ENCODE results near the gene AFMID. TPM values are rescaled to one million over a fixed set of nuclear protein-coding genes. Genes with fewer than 3 reads are reported as not detected.
"Not testable (repeated sequence)": the region's sequence is repeated elsewhere in the genome, so short reads cannot be mapped to it uniquely, and the experiment has no call there.

Gene AFMID
- polyA plus RNA-seq, 4 donors, result 53.9 to 66.7 (median 62.2) TPM

- no peak for DNase-seq (ENCODE audit: low read depth in 4 of 4, low spot score in 3 of 4)
Observed at GRCh38 chr17:78219396-78220150, 32.4 kb downstream of the AFMID start.

DNA sequence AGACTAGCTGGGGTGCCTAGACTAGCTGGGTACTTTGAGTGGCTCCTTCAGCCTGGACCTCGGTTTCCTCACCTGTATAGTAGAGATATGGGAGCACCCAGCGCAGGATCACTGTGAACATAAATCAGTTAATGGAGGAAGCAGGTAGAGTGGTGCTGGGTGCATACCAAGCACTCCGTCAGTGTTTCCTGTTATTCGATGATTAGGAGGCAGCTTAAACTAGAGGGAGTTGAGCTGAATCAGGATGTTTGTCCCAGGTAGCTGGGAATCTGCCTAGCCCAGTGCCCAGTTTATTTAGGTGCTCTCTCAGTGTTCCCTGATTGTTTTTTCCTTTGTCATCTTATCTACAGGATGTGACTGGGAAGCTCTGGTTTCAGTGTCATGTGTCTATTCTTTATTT, 35.9 kb downstream of the AFMID start:
- no peak for DNase-seq (ENCODE audit: low read depth in 4 of 4, low spot score in 3 of 4)

- DNase-seq (ENCODE audit: low read depth in 4 of 4, low spot score in 3 of 4), result no peak
Observed at GRCh38 chr17:78223765-78224164, 36.6 kb downstream of the AFMID start.

GRCh38 chr17:78224231-78225087, 37.3 kb downstream of the AFMID start:
- no peak for DNase-seq (ENCODE audit: low read depth in 4 of 4, low spot score in 3 of 4)

DNA sequence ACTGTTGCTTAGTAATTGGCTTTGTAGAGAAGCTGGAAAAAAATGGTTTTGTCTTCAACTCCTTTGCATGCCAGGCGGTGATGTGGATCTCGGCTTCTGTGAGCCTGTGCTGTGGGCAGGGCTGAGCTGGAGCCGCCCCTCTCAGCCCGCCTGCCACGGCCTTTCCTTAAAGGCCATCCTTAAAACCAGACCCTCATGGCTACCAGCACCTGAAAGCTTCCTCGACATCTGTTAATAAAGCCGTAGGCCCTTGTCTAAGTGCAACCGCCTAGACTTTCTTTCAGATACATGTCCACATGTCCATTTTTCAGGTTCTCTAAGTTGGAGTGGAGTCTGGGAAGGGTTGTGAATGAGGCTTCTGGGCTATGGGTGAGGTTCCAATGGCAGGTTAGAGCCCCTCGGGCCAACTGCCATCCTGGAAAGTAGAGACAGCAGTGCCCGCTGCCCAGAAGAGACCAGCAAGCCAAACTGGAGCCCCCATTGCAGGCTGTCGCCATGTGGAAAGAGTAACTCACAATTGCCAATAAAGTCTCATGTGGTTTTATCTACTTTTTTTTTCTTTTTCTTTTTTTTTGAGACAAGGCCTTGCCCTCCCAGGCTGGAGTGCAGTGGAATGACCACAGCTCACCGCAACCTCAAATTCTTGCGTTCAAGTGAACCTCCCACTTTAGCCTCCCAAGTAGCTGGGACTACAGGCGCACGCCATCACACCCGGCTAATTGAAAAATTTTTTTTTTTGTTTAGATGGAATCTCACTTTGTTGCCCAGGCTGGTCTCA, 38.1 kb downstream of the AFMID start:
- DNase-seq (ENCODE audit: low read depth in 4 of 4, low spot score in 3 of 4), result no peak

DNA sequence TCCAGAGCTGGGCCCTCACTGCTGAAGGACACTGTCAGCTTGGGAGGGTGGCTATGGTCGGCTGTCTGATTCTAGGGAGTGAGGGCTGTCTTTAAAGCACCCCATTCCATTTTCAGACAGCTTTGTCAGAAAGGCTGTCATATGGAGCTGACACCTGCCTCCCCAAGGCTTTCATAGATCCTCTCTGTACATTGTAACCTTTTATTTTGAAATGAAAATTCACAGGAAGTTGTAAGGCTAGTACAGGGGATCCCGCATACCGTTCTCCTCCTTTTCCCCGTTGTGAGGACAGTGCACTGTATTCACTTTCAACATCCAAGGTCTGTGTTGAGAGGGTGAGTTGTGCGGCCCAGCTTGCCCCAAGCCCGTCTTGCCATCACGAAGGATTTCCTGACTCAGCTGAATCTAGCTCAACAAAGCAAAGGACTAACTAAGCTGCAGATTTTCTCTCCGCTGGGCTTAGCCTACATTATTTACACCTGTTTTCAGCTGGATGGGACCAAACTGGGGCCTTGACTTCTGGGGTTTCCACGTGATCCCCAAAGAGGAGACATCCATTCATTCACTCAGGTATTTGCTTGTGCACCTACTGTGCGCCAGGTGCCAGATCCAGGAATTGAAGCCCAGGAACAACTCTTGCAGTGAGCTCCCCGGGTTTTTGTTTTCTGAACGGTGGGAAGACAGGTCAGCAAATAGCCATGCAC, 39.0 kb downstream of the AFMID start:
- no peak for DNase-seq (ENCODE audit: low read depth in 4 of 4, low spot score in 3 of 4)

DNA sequence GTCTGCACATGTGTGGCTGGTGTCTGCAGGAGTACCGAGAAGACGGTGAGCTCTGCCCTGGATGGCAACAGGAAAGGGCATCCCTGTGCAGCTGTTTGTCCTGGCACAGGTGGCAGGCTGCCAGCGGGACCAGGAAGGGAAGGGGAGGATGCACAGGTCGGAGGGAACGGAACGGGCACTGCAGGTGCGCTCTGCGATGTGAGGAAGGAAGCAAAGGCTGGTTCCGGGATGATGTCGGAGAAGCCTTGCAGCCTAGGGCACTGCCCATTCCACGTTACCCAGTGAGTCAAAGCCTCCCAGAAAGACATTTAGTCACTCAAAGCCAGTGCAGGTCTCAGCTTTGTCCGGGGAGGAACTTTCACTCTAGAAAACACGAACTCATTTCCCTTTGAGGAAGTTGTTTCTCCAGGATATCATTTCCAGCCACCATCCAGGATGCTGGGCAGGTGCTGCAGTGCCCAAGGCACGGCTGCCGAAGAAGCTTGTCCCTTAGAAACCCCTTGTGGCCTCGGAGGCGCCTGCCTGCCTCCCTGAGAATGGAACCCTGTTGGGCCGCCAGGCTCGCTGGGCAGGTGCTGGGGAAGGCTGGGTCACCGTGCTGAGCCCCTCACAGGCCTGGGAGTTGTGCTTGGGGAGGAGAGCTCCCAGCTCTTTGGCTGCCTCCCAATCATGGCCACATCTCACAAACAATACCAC, 39.7 kb downstream of the AFMID start:
- no peak for DNase-seq (ENCODE audit: low read depth in 4 of 4, low spot score in 3 of 4)

- no peak for DNase-seq (ENCODE audit: low read depth in 4 of 4, low spot score in 3 of 4)
Observed at GRCh38 chr17:78227455-78227916, 40.3 kb downstream of the AFMID start.

- DNase-seq (ENCODE audit: low read depth in 4 of 4, low spot score in 3 of 4), result no peak
Observed at GRCh38 chr17:78228176-78228575, 41.0 kb downstream of the AFMID start.

GRCh38 chr17:78230252-78230962, 43.2 kb downstream of the AFMID start:
- no peak for DNase-seq (ENCODE audit: low read depth in 4 of 4, low spot score in 3 of 4)

- no peak for DNase-seq (ENCODE audit: low read depth in 4 of 4, low spot score in 3 of 4)
Observed at GRCh38 chr17:78230996-78231935, 44.1 kb downstream of the AFMID start, which contains the start of gene TMEM235. TMEM235 (plus strand) TSS chr17:78231631; CDS start chr17:78232024, 393 bp downstream.

DNA sequence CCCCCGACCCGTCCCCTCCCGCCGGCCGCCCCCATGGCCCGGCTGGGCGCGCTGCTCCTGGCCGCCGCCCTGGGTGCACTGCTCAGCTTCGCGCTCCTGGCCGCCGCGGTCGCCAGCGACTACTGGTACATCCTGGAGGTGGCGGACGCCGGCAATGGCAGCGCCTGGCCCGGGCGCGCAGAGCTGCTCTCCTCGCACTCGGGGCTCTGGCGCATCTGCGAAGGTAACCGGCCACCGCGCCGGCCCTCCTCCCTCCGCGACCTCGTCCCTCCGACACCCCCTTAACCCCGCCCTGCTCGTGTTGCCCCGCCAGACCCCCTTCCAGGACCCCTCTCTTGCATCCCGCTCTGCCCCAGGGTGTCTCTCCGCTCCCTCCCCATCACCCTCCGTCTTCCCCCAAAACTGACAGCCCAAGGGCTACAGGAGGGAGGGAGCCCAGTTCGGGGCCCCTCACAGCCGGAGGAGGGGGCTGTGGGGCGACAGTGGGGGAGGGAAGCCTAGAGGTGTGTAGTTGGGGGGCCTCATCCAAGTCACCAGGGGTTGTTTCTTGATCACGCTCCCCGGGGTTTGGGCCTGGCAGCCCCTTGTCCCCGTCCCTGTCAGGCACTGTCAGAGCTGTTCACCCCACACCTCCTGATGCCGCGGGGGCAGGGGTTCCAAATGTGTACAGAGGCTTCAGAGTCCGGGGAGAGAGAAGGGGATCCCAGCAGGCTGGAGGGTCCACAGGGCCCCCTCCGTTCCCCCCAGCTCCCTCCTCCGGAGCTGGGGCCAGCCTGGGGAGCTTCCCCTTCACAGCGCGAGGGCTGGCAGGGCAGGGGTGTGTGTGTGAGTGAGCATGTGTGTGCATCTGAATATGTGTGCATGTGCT, 45.1 kb downstream of the AFMID start:
- no peak for DNase-seq (ENCODE audit: low read depth in 4 of 4, low spot score in 3 of 4)

GRCh38 chr17:78232859-78233173, 45.7 kb downstream of the AFMID start:
- DNase-seq (ENCODE audit: low read depth in 4 of 4, low spot score in 3 of 4), result no peak

- DNase-seq (ENCODE audit: low read depth in 4 of 4, low spot score in 3 of 4), result no peak
Observed at GRCh38 chr17:78233678-78234077, 46.5 kb downstream of the AFMID start.

DNA sequence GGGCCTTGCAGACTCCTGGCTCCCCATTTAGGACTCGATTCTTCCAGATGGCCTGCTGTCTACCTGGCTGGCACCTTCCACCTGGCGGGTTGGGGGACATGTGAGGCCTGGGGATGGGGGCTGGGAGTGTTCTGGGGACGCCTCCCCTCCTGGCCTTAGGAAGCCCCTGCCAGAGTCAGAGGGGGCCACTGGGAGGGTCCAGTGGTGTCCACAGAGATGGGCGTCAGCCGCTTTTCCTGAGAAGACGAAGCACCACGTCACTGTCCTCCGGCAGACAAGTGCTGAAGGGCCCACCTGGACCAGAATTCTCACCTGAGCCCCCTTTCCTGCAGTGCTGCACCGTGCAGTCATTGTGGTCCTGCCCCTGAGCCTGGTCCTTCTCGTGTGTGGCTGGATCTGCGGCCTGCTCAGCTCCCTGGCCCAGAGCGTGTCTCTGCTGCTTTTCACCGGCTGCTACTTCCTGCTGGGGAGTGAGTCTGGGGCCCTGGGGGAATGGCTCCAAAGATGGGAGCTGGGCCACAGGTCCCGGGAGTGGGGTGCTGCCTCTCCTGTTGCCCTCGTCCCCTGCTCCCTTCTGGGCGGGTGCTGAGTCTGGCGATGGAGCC, 47.2 kb downstream of the AFMID start:
- DNase-seq (ENCODE audit: low read depth in 4 of 4, low spot score in 3 of 4), result no peak

DNA sequence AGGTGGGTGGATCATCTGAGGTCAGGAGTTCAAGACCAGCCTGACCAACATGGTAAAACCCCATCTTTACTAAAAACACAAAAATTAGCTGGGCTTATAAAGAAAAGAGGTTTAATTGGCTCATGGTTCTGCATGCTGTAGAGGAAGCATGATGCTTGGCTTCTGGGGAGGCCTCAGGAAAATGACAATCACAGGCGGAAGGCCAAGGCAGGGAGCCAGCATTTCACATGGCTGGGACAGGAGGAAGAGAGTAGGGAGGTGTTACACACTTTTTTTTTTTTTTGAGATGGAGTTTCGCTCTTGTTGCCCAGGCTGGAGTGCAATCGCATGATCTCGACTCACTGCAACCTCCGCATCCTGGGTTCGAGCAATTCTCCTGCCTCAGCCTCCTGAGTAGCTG, 47.9 kb downstream of the AFMID start:
- not testable (repeated sequence) for DNase-seq (ENCODE audit: low read depth in 4 of 4, low spot score in 3 of 4)

- DNase-seq (ENCODE audit: low read depth in 4 of 4, low spot score in 3 of 4), result no peak
Observed at GRCh38 chr17:78235885-78236284, 48.7 kb downstream of the AFMID start.
